HG02884 (cell line): ENCODE results near the gene RPL10.
A peak's percentile ranks its signal among the peaks of the same experiment; 100 is the strongest.

Experiments
- ATAC-seq: cut with Tn5 transposase; IDR thresholded peaks from one replicate; pipeline ENCODE4 v1.9.1; 2021; ENCODE audit warnings: mild to moderate bottlenecking, moderate library complexity; ENCODE audit not compliant: unreplicated experiment

RPL10 gene

DNA sequence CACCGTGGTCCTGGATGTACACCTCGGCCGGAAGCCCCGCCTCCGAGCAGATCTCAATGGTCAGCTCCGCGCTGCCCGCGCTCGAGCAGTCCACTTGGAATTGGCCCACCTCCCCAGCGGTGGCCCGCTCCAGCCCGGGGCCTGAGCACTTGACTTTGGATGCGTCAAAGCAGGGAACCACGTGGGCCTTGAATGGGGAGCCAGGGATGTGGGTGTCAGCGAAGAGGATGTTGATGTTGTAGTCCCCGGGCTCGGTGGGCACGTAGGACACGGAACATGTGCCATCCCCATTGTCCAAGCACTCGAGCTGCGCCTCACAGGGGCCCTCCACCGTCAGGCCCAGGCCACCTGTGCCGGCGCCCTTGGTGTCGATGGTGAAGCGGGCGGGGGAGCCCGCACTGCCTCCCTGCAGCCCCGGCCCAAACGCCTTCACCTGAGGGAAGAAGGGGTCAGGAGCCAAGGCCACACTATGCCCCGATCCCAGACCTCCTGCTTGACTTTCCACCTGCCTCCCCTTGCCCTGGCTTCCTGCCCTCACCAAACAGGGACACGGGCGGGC is 37.9 kb upstream of the RPL10 start:
- no peak for ATAC-seq

DNA sequence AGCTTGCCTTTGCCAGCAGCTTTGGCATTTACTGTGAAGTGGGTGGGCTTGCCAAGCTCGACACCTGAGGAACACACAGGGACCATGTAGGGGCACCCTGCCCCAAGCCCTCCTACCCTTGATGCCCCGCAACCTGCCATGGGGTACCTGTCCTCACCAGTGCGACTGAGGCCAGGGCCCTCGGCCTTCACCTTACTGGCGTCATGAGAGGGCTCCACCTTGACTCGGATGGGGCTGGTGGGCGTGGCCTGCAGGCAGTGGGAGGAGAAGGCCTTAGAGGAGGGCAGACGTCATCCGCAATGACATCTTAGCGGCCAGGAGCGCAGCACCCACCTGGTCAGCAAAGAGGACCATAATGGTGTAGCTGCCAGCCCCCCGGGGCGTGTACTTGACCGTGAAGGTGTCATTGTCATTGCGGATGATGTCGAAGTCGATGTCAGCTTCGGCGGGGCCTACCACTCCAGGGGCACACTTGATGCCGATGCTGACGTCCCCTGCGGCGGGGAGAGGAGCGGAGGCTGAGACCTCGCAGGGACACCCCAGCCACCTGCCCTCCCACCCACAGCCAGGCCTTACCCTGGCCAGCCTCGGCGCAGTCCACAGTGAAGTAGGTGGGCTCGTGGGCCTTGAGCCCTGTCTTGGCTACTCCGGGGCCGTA is 36.0 kb upstream of the RPL10 start:
- ATAC-seq: no peak

DNA sequence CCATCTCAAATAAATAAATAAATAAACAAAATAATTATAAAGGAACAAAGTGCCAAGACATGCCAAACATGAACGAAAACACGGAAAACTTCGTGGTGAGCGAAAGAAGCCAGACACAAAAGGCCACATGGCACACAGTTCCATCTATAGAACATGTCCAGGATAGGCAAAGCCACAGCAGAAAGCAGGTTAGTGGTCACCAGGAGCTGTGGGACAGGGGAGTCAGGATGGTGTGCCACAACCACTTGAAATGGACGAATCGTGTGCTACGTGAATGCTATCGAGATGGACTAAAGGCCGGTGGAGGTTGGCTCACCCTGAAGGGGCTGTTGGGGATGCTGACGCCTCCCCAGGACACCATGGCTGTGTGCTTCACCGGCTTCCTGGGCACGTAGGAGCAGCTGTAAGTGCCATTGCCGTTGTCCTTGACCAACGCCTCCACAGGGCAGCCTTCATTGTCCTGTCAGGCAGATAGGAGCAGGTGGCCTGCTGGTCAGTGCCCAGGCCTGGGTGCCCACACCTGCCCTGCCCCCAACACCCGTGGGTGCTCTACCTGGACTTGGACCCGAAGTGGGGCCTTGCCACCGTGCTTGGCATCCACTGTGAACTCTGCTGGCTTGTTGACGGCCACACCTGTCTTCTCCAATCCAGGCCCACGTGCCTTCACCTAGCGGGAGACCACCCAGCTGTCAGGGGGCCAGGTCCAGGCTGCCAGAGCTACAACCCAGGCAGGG is 34.3 kb upstream of the RPL10 start:
- no peak for ATAC-seq

DNA sequence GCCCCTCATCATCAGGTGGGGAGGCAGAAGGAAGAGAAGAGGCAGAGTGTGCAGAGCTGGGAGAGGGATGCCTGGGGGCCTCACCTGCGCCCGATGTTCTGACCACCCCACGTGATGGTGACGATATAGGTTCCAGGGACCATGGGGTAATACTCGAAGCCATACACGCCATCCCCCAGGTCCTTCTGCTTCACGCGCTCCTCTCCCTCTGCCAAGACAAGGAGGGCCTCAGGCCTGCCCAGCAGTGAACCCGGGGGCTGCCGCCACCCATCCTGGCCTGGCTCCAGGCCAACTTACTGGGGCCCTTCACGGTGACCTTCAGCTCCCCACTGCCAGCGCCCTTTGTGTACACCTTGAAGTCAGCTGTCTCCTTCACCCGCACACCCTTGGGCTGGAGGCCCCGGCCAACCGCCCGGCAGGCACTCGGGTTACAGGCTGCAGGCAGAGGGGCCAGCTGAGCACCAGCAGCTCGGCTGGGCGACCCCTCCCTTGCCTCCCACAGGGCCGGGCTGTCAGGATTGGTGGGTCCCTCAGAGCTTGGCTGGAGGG is 33.1 kb upstream of the RPL10 start:
- no peak for ATAC-seq

DNA sequence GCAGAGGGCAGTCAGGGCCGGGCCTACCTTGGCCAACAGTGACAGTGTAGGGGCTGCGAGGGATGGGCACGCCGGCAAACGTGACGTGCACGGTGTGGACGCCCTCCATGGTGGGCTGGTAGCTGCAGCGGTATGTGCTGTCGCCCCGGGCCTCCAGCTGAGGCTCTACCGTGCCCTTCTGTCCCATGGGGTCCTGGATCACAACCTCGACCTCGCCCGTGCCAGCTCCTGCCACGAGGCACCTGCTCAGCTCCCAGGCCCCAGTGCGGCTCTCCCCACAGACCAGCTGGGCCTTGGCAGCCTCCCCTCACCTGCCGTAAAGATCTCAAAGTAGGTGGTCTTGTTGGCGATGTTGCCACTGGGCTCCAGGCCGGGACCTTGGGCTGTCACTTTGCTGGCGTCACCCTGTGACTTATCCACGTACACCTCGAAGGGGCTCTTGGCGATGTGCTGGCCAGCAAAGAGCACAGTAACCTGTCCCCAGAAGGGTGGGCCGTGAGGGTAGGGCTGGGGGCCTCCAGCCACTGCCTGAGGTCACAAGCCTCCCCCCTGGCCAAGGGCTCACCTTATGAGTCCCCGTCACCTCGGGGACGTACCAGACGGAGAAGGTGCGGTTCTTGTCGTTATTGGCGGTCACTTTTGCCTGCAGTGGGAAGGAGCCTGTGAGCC is 32.0 kb upstream of the RPL10 start:
- no peak for ATAC-seq

DNA sequence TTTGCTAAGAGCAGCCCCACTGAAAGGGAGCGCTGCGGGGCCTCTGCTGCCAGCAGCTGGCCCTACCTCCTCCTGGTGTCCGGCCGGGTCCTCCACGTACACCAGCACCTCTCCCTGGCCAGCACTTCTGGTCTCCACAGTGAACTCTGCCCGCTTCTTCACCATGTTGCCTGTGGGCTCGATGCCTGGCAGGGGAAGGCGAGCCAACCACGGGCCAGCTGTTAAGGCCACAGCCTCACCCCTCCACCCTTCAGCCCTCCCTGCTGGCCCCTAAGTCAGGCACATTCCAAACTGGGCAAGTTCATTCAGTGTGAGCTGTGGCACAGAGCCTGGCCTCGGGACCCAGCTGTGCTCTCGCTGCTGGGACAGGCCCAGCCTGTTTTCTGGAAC is 31.5 kb upstream of the RPL10 start:
- ATAC-seq: no peak

DNA sequence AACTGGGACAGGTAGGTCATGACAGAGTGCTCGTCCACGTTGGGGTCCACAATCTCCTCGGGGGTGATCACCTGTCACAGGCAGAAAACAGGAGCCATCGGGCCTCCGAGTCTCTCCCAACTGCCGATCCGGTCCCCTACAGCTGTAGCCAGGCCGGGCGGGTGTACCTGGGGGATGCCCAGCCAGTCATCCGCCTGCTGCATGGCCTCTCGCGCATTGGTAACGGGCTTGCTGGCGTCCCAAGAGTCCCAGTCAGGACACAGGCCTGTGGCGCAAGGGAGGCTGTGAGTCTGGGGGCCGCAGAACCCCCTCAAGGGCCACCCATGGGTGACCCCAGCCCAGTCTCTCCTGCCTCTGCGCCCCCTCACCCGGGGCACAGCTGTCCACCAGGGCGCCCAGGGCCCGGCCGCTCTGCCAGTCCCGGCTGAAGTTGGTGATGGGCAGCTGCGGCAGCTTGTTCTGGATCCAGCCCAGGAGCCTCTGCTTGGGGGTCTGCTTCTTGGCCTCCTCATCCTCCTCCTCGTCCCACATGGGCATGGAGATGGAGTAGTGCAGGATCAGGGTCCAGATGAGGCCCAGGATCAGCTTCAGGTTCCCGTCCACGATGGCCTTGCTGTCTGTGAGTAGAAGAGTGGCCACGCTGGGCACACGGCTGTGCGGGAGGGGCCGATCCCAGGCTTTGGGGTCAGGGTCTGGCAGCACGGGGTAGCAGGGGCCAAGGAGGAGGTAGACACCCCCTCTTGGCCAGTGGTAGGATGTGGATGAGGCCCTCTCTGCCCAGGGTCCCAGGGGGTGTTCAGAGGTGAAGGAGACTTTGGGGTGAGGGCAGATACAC is 30.5 kb upstream of the RPL10 start:
- ATAC-seq: no peak

DNA sequence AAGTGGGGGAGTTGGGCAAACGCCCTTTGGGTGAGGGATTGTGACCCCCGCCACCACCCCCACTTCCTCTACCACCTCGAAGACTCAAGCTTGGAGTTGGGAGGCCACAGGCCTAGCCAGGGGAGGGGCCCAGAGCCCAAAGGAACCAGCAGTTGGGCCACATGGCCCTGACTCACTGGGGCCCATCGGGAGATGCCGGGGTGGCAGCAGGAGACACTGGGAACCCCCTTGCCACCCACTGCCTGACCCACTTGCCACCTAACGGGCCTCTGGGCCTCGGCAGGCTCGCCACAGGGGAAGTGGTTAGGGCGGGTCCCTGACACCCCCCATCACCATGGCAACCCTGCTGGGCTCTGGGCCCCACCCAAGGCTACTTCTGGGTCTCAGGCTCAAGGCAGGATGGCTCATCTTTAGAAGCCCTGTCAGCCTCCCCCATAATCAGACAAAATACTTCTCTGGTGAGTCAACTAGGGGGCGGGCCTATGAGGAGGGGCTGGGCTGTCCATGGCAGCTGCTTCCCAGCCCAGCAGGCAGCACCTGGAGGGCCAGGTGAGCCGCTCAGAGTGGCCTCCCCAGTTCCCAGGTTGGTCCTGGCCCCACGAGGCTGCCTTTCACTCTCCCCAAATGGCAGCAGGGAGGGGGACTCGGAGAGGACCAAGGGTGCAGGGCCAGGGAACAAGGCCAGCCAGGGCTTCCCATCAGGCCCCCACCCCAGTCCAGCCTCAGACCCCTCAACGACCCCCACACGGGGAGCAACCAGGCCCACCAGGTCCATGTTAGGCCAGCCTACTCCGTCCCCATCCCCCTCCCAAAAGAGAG is 29.3 kb upstream of the RPL10 start:
- ATAC-seq: no peak

DNA sequence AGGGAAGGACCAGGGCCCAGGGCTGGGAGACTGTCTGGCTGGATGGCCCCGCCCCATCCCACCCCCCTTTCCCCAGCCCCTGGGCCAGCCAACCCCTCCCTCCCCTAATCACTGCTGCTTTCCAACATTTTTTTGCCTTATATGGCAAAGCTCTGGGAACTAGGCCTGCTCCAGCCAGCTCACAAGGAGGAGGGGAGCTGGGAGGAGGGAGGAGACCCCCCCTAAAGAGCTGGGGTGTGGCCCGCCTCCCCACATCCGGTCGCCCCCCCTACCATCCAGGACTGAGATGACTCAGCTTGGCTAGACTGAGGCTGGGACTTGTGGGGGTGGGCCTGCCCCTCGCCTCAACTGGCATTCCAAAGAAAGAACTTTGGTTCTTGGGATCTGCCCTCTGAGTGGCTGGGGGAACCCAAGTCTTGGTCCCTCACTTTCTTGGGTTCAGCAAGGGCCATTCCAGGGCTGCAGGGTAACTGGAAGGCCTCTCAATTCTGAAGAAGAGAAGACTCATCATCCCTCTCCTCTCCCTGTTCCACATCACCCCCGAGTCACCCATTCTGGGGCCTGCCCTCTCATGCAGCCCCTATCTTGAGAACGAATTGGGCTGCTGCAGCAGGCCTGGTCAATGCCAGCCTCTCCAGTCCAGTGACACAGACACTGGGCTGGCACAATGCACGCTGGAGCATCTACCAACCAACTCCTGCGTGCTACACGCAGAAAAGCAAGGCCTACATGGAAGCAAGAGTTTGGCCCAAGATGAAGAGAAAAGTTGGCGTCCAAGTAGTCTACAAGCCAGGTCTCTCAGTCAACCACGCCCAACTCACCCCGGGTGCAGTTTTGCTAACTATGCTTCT is 28.5 kb upstream of the RPL10 start:
- no peak for ATAC-seq

DNA sequence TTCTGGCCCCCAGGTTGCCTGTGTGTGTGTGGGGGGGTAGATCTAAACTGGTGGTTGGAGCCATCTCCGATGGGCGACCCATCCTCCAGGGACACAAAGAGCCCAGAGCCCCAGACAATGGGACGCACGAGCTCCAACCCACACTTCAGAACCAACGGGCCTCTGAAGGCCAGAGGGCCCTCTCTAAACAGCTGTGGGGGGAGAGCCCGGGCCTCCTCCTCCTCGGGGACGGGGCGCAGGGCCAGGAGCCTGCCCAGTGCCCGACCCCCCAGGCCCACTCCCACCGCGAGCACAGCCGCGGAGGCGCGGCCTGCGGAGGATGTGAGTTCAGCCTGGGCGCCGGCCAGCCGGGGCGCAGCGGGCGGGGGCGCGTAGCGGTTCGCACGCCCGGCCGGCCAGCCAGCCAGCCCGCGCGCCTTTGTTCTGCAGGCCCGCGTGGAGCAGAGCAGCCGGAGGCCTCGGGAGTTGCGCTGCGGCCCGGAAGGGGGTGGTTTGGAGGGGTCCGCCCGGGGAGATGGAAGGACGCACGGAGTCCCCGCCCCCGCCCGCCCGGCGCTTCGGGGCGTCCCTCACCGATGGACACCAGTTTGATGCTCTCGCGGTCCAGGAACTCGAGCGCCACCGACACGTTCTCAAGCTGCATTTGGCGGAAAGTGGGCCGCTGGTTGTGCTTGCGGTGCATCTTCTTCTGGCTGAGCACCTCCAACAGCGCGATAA is 27.7 kb upstream of the RPL10 start:
- no peak for ATAC-seq

DNA sequence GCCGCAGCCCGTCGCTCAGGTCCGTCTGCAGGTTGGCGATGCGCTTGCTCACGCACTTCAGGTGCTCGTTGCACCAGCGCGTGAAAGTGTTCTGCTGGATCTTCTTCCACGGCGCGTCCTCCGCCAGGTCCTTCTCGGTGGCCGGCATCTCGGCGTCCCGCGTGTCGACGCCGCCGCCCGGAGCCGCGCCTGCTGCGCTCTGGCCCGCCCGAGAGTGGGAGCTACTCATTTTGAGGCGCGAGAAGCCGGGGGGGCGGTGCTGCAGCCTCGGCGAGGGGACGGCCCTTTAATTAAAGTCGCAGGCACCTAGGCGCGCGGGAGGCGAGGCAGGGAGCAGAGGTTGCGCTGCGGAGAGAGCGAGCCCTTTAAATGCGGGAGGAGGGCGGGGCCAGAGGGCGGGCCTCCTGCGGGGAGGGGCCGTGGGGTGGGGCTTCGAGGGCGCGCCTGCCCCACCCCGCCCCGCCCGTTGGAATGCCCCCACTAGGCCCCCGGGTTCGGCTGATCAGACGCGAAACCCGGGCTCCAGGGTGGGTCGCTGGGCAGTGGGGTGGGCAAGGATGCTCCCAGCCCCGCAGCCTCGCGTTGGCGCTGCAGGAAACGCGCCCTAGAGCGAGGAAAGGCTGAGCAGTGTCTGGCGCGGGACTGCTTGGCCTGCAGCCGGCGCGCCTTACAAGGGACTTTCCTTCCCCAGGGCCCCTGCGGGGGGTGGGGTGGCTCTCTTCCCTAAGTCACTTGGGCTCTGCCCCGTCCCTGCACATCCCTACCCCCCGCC is 27.0 kb upstream of the RPL10 start:
- peak; percentile 54 for ATAC-seq

DNA sequence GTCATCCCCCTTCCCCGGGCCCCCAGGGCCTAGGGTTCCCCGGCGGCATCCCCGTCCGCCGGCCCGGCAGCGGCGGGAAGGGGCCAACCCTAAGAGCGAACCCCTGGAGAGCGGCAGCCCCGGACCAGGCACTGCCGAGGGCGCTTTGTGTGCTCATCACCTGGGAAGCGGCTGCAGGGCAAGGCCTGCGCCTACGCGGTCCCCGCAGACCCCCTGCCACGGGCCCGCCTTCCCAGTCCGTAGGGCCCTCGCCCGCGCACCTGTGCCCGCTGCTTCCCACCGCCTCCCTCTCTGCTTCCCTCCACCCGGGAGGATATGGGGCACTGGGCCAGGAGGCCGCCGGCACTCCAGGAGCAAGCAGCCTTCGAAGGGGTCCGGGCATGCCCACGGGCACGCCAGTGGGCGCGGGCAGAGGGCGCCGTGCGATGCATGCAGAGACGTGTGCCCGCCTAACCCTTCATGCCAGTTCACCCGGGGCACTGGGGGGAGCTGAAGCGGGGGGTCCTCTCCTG is 26.3 kb upstream of the RPL10 start:
- no peak for ATAC-seq

DNA sequence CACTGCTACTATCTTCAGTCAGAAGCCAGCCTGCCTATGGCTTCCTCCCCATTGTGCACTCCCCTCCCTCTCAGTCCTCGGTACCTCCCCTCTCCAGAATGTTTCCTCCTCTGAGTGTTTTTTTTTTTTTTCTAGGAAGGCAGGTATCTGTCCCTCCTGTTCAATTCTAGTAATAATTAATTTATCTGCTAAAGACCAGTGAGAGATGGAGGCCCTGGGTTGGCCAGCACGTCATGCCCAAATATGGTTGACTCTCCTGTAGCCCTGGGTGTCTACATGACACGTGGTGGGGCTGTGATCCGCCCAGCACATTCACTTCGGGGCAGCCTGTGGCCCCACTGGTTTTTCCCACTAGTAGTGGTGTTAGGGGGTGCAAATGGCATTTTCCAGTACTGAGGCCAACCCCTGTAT is 25.6 kb upstream of the RPL10 start:
- ATAC-seq: no peak

DNA sequence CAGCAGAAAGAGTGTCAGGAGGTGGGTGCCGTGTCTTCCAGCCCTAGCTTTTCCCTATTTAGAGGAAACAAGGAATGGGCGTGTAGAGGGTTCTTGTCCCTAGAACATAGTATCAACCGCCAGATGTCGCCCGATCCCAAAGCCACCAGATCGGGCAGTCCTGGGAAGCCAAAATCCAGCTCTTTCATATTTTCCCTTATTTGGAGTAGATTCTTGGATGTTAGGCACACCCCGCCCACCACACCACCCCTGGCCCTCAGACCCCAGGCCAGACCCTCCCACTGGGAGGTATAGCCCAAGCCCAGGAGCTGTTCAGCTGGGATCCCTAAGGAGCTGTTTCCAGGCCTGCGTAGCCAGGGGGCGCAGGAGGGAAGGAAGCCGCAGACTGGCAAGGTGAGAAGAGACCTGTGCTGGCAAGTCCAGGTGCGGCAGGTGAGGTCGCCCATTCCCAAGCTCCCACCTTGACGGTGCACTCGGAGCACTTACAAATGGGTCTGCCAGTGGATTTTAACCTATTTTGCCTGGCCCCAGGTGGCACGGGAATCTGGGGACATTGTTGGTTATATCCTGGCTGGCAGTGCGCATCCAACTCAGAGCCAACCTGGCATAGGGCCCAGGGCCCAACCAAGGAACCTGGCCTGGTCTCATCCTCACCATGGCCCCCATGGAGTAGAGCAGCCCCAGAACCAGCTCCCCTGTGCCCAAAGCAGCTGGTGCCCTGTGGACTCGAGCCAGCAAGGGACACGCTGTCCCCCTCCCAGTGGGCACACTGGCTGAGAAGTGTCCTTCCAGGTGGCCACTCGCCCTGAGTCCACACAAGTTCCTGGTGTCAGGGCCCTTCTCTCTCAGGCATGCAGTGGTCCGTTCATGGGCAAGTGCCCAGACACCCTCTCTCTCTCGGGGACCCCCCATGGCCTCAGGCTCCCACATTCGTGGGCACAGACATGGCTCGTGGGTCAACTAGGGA is 24.6 kb upstream of the RPL10 start:
- no peak for ATAC-seq

DNA sequence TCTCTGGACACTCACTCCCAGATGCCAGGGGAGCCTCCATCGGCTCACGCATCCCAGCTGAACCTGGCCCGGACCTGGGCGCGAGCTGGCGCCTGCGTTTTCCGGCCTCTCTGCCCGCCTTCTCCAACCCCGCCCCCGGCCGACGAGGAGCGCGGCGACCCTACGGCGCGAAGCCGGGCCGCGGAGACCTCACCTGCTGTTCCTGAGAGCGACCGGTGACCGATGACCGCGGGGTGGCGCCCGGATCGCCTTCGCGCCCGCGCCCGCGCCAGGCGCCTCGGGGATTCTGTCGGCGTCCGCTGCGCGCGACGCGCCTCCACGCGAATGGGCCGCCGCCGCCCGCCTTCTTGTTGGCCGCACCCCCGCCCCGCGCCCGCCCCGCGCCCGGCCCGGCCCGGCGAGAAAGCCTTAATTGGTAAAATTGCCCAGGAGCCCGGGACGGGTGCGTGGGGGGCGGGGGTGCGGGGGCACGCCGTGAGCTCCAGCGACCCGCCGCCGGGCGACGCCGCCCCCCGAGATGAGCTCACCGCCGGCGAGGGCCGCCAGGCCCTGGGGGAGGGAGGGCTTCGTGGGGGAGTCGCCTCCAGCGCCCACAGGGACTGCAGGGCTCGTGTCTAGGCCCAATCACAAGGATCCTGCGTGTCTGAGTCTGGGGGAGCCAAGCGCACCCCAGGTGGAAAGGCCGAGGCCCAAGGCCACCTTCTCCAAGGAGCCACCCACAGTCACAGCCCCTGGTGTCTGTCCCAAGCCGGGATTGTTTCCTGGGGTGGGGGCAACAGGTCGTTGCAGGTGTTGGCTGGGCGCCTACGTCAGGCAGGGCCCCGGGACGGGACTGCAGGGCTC is 23.6 kb upstream of the RPL10 start, which contains the start of gene FLNA:
Gene FLNA (minus strand): TSS at position 322 of the 843 bp plus-strand sequence. CDS start 3,389 bp downstream, outside the sequence.
- ATAC-seq: no peak
